HEK293 (cell line): ENCODE results near the gene VPS11.

Source experiments
- CTCF ChIA-PET: fragments of 350-600 bp; formaldehyde crosslinking; extraction: SDS; loops from one replicate; lab custom pipeline; 2021; ENCODE audit warnings: antibody characterized with exemption; lab: Yijun Ruan, JAX
- POLR2A ChIA-PET: fragments of 300-600 bp; formaldehyde crosslinking; extraction: SDS; loops from one replicate; lab custom pipeline; 2020; ENCODE audit warnings: antibody characterized with exemption, inconsistent platforms; lab: Yijun Ruan, JAX
- H3K27ac ChIP-seq: fragments of 200-500 bp; sonication (Bioruptor generic); 2 replicates; pipeline ENCODE4 v1.5.1; 2014; ENCODE audit warnings: low read depth, low read length, control low read depth, inconsistent platforms; ENCODE audit errors: extremely low read depth
- H3K36me3 ChIP-seq, 2 experiments: fragments of 200-500 bp in 1 of 2; sonication (Bioruptor generic) in 1 of 2; 1 replicate in 1 of 2; 2 replicates in 1 of 2; pipeline ENCODE4 v1.5.1; 2014 to 2017; ENCODE audit warnings: inconsistent platforms in 2 of 2, low read length in 2 of 2; ENCODE audit not compliant: control insufficient read depth in 2 of 2, insufficient read depth in 1 of 2
- H3K4me1 ChIP-seq: fragments of 200-500 bp; sonication (Bioruptor generic); 2 replicates; pipeline ENCODE4 v1.5.1; 2014; ENCODE audit warnings: mild to moderate bottlenecking, low read length, inconsistent platforms; ENCODE audit not compliant: control insufficient read depth, insufficient read depth
- H3K4me3 ChIP-seq: 2 replicates; pipeline ENCODE4 v1.5.1; 2011; ENCODE audit warnings: low read depth, mild to moderate bottlenecking, control low read depth, low read length, moderate library complexity
- H3K9me3 ChIP-seq: fragments of 200-500 bp; sonication (Bioruptor generic); 2 replicates; pipeline ENCODE4 v1.5.1; 2014; ENCODE audit warnings: low read depth, low read length, inconsistent platforms; ENCODE audit not compliant: control insufficient read depth, insufficient read depth
- GFI1B ChIP-seq: fragments of 450-650 bp; formaldehyde crosslinking; IDR thresholded peaks from 2 replicates; pipeline ENCODE4 v1.5.1; 2016; ENCODE audit warnings: missing biosample characterization, missing genetic modification characterization
- KLF17 ChIP-seq: fragments of 450-650 bp; formaldehyde crosslinking; IDR thresholded peaks from 2 replicates; pipeline ENCODE4 v1.5.1; 2016; ENCODE audit warnings: missing biosample characterization, missing genetic modification characterization
- PATZ1 ChIP-seq: fragments of 450-650 bp; formaldehyde crosslinking; IDR thresholded peaks from 2 replicates; pipeline ENCODE4 v1.5.1; 2016; ENCODE audit warnings: missing biosample characterization, missing genetic modification characterization
- ZFHX2 ChIP-seq: fragments of 450-650 bp; formaldehyde crosslinking; conservative IDR thresholded peaks from 2 replicates; pipeline ENCODE4 v1.5.1; 2016; ENCODE audit warnings: missing biosample characterization, missing genetic modification characterization
- ZNF2 ChIP-seq: fragments of 450-650 bp; formaldehyde crosslinking; IDR thresholded peaks from 2 replicates; pipeline ENCODE4 v1.5.1; 2016; ENCODE audit warnings: missing biosample characterization, missing genetic modification characterization
- ZNF398 ChIP-seq: fragments of 450-650 bp; formaldehyde crosslinking; IDR thresholded peaks from 2 replicates; pipeline ENCODE4 v1.5.1; 2017; ENCODE audit warnings: missing biosample characterization, missing genetic modification characterization
- ZNF48 ChIP-seq: fragments of 450-650 bp; formaldehyde crosslinking; IDR thresholded peaks from 2 replicates; pipeline ENCODE4 v1.5.1; 2016; ENCODE audit warnings: missing biosample characterization, missing genetic modification characterization
- ZNF514 ChIP-seq: fragments of 450-650 bp; formaldehyde crosslinking; IDR thresholded peaks from 2 replicates; pipeline ENCODE4 v1.5.1; 2016; ENCODE audit warnings: missing biosample characterization, missing genetic modification characterization
- ZNF548 ChIP-seq: fragments of 450-650 bp; formaldehyde crosslinking; IDR thresholded peaks from 2 replicates; pipeline ENCODE4 v1.5.1; 2016; ENCODE audit warnings: missing biosample characterization, missing genetic modification characterization
- ZNF791 ChIP-seq: fragments of 450-650 bp; formaldehyde crosslinking; IDR thresholded peaks from 2 replicates; pipeline ENCODE4 v1.5.1; 2016; ENCODE audit warnings: missing biosample characterization, missing genetic modification characterization
- ZSCAN23 ChIP-seq: fragments of 450-650 bp; formaldehyde crosslinking; IDR thresholded peaks from 2 replicates; pipeline ENCODE4 v1.5.1; 2016; ENCODE audit warnings: missing biosample characterization, missing genetic modification characterization
- TF ChIP-seq, protein P1 (sequence below): fragments of 450-650 bp; formaldehyde crosslinking; IDR thresholded peaks from 2 replicates; pipeline ENCODE4; 2016; ENCODE audit warnings: missing biosample characterization, missing genetic modification characterization
- TF ChIP-seq, protein P2 (sequence below): fragments of 450-650 bp; formaldehyde crosslinking; IDR thresholded peaks from 2 replicates; pipeline ENCODE4 v1.5.1; 2017; ENCODE audit warnings: missing biosample characterization, missing genetic modification characterization
- TF ChIP-seq, protein P3 (sequence below): fragments of 450-650 bp; formaldehyde crosslinking; IDR thresholded peaks from 2 replicates; pipeline ENCODE4 v1.5.1; 2017; ENCODE audit warnings: missing biosample characterization, missing genetic modification characterization

The VPS11 gene

DNA sequence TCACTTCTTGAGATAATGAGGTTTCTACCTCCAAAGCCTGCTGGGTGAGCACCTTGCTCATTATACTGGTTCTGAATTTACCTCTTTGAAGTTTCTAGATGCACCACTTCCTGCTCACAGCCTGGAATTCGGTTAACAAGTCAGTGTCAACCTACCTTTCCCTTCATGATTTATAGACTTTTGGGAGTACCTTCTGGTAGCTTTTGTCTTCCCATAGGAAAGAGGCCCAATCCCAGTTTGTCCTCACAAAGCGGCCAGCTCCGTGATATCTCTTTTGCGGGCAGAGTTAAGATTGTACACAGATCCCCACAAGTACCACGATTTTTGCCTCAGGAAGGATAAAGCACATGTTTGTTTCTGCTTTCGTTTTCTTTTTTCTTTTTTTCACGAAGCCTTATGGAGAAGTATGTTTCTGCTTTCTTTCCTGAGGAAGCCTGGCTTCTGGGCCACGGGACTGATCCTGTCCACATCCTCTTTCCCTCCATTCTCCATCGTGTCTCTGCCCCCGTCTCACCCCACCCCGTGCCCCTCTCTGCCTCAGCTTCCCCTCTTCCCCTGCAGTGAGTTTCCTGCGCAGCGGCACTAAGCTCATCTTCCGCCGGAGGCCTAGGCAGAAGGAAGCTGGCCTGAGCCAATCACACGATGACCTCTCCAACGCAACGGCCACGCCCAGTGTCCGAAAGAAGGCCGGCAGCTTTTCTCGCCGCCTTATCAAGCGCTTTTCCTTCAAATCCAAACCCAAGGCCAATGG lies 48.0 kb downstream of the VPS11 start (continued):
- TF ChIP-seq ZSCAN23 (tag by site-specific recombination) (no peak), ZNF548 (tag by site-specific recombination) (no peak)
- TF ChIP-seq, protein P1, sequence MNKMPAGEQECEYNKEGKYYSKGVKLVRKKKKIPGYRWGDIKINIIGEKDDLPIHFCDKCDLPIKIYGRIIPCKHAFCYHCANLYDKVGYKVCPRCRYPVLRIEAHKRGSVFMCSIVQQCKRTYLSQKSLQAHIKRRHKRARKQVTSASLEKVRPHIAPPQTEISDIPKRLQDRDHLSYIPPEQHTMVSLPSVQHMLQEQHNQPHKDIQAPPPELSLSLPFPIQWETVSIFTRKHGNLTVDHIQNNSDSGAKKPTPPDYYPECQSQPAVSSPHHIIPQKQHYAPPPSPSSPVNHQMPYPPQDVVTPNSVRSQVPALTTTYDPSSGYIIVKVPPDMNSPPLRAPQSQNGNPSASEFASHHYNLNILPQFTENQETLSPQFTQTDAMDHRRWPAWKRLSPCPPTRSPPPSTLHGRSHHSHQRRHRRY (tag by site-specific recombination) = no peak

DNA sequence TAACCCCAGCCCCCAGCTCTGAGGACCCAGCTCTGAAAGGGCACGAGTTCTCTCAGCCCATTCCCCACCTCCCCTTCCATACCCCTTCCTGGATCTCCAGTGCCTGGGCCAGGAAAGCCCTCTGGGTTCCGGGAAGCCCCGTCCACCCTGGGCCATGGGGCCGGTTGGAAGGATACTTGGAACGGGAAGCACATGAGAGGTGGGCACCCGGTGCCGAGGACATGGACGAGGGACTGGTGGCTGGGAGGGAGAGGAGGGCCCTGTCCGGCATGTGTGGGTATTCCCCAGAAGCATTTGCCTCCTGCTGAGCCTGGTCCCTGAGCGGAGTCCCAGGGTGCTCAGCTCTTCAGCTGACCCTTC lies 48.6 kb downstream of the VPS11 start:
- POLR2A ChIA-PET = interaction anchor here (0.8 kb wide), 1 partner anchor 25 kb away, joined by 5 read pairs; no protein-coding TSS in a partner anchor

More for the DNA sequence above, 48.6 kb downstream of the VPS11 start:
- no peak for TF ChIP-seq ZNF48
- no peak for TF ChIP-seq PATZ1 (tag by site-specific recombination)
- no peak for TF ChIP-seq ZFHX2 (tag by site-specific recombination)
- TF ChIP-seq GFI1B (tag by site-specific recombination) = no peak
- TF ChIP-seq ZNF2 (tag by site-specific recombination) = no peak
- TF ChIP-seq, protein P2, sequence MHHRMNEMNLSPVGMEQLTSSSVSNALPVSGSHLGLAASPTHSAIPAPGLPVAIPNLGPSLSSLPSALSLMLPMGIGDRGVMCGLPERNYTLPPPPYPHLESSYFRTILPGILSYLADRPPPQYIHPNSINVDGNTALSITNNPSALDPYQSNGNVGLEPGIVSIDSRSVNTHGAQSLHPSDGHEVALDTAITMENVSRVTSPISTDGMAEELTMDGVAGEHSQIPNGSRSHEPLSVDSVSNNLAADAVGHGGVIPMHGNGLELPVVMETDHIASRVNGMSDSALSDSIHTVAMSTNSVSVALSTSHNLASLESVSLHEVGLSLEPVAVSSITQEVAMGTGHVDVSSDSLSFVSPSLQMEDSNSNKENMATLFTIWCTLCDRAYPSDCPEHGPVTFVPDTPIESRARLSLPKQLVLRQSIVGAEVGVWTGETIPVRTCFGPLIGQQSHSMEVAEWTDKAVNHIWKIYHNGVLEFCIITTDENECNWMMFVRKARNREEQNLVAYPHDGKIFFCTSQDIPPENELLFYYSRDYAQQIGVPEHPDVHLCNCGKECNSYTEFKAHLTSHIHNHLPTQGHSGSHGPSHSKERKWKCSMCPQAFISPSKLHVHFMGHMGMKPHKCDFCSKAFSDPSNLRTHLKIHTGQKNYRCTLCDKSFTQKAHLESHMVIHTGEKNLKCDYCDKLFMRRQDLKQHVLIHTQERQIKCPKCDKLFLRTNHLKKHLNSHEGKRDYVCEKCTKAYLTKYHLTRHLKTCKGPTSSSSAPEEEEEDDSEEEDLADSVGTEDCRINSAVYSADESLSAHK (tag by site-specific recombination) = no peak
- TF ChIP-seq ZNF791 = no peak
- TF ChIP-seq ZNF398 (tag by site-specific recombination) = no peak
- no peak for TF ChIP-seq ZNF514 (tag by site-specific recombination)
- TF ChIP-seq, protein P3, sequence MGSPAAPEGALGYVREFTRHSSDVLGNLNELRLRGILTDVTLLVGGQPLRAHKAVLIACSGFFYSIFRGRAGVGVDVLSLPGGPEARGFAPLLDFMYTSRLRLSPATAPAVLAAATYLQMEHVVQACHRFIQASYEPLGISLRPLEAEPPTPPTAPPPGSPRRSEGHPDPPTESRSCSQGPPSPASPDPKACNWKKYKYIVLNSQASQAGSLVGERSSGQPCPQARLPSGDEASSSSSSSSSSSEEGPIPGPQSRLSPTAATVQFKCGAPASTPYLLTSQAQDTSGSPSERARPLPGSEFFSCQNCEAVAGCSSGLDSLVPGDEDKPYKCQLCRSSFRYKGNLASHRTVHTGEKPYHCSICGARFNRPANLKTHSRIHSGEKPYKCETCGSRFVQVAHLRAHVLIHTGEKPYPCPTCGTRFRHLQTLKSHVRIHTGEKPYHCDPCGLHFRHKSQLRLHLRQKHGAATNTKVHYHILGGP = no peak
- no peak for TF ChIP-seq KLF17 (tag by site-specific recombination)
- TF ChIP-seq, all 188 proteins: peak for 0
- CTCF ChIA-PET = interaction anchor here (0.6 kb wide), 2 partner anchors 20 to 38 kb away, joined by 4 read pairs; no protein-coding TSS in a partner anchor
- H3K4me1 ChIP-seq = no peaks in the 10 kb centered on the region
- no peaks in the 10 kb centered on the region for H3K9me3 ChIP-seq
- peaks cover 0 to 59% of the 10 kb centered on the region in 2 experiments; a peak in 1 of 3 replicates for H3K36me3 ChIP-seq
- no peak overlapping the region for H3K4me3 ChIP-seq
- no peak overlapping the region for H3K27ac ChIP-seq
